Activated CD4-positive, alpha-beta T cell treated with anti-CD3 and anti-CD28 coated beads, Interleukin-2, amount 50 U/mL, for 16 hours (primary cell): ENCODE results near the gene RSU1.

ENCODE experiments used
- DNase-seq: peaks from one replicate; pipeline ENCODE4 v3.0.0-alpha.2; 2020

RSU1 gene

DNA sequence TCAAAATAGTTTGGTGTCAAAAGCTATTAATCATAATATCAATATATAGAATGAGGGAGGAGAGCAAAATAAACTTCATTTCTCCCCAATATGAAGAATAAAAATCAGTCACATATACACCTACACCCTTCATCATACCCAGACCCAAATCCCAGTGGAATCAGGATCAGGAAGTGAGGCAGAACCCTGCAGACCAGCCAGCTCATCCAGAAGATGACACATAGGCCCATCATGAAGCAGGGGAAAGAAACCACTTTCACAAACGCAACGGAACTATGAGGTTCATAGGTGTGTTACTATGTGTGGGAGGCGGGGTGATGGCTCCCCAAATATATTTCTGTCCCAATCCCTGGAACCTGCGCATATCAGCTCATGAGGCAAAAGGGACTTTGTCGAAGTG is 89.0 kb downstream of the RSU1 start:
- DNase-seq: no peak

DNA sequence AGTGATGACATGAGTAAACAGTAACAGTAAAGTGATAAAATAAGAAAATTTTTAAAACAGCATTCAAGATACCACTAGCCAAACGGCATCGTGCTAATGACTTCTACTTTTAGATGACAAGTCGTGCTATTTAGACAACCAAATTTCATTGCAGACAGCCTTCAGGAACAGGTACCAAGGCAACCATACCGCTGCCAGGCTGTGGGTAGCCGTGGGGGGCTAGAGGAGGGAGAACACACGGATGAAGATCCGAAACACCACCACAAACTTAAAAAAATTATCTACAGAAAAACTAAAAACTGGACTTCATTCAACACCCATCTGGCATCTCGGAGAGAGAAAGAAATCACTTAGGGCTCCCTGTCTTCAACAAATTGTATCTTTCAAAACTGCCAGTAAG is 89.6 kb downstream of the RSU1 start:
- DNase-seq: no peak

GRCh38 chr10:16724509-16724908 is 92.7 kb downstream of the RSU1 start:
- no peak for DNase-seq

- DNase-seq: no peak
Observed at GRCh38 chr10:16720812-16721211, 96.4 kb downstream of the RSU1 start.

GRCh38 chr10:16717622-16718395 is 99.4 kb downstream of the RSU1 start:
- DNase-seq: no peak

- no peak for DNase-seq
Observed at GRCh38 chr10:16716051-16716450, 101.2 kb downstream of the RSU1 start.

GRCh38 chr10:16713290-16713689 is 103.9 kb downstream of the RSU1 start:
- DNase-seq: no peak

- no peak for DNase-seq
Observed at GRCh38 chr10:16712883-16713282, 104.3 kb downstream of the RSU1 start.

DNA sequence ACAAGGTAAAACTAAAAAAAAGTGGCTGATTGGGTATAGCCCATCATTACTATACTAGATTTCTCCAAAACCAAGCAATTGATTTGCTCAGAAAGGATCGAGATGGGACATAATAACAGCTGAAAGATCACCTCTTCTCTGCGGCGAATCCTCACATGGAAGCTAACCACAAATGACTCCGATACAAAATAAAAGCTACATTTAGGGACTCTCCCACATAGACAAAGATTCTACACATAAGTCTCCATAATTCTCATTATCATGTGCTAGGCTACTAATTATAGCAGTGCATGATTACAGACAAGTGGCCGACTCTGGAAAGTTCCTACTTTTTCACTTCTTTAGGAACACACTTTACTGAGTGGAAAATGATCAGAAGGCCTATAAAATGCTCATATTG is 116.9 kb downstream of the RSU1 start:
- no peak for DNase-seq

DNA sequence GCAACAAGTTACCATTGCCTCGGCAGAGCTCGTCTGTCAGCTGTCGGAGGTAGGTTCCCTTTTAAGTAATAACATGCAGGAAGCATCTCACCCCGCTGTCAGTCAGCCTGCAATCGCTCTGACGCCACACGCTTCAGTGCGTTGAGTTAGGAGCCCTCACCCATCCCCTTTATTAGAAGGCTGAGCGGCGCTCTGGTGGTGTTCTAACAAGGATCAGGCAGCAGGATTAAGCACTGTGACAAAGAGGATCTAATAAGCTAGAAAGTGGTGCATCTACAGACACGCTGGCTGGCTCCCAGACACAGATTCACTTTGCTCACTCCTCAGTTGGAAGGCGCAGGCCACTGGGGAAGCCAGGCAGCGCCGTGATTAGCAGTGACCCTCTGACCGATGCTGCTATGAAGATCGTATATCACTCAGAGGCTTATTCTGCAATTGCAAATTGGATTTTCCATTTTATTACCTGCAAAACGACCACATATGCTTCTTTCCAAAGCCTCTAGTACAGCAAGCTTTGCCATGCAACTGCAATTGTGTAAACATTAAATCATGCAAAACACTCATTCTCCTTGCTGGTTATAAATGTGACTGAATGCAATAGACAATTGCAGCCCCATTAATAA is 117.7 kb downstream of the RSU1 start:
- no peak for DNase-seq

DNA sequence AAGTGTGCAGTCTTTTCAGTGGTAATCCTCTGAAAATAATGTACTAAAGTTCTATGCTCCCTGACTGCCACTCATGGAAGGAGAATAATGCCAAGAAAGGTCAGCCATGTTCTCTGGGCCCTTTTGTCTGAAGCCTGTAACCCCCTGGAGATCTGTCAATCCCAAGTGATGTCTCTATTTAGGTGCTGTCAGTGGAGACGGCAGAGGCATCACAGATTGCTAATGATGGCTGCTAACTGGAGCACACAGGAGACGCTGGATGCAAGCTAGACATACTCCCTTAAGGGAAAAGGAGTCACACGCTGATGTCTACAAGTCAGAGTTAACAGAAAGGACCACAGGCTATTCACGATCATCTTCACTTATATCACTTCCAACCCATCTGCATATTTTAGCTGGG is 118.8 kb downstream of the RSU1 start:
- DNase-seq: no peak

DNA sequence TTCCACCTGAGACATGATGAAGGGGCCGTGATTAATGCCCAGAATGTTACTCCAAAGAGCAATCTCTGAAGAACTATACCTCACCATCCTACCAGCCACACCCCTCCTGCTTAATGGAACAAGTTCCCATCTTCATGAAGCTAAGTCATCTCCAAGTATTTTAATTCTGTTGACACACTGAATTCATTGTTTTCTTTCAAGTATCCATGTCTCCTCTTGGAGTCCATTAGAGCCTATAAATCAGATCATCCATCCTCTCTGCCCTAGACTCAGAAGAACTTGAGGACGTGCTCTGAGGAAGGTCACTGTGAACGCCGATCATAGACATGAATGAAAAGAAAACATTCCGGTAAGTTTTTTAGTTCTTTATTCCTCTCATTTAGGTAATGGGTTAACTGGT is 126.8 kb downstream of the RSU1 start:
- no peak for DNase-seq

GRCh38 chr10:16689696-16690095 is 127.5 kb downstream of the RSU1 start:
- no peak for DNase-seq

GRCh38 chr10:16689227-16689626 is 128.0 kb downstream of the RSU1 start:
- no peak for DNase-seq

DNA sequence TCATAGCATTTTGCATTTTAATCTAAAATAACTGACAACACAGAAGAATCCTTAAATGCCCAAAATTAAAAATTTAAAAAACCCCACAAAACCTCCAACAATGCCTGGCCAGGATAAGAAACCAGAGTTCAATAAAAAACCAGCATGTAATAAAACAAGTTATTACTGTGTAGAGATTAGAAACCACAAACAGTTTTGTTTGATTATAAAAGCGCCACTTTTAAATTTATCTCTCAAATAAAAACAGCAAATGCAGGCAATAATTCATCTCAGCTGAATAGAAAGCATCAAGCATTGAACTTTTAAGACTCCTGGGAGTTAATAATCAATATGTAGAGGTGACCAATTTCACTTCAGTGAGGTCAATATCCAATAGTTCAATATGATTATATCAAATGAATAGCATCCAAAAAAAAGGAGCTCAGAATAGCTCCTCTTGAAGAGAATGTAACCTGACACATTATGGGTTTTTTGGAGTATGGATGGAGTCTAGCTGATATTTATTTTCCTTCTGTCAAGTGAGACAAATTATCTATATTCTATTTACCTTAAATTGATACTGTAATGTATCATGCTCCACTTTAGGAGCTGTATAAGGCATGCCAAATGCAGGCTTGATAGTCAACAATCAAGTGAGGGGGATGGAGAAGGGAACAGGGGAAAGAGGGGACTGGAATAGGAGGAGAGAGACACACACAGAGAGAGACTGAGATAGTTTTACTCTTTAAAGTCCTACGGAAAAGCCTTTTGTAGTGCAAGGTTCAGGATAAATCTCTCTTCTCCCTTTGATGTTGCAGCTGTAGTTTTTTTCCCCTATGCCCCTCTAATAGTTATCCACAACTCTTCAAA is 130.9 kb downstream of the RSU1 start:
- DNase-seq: no peak

DNA sequence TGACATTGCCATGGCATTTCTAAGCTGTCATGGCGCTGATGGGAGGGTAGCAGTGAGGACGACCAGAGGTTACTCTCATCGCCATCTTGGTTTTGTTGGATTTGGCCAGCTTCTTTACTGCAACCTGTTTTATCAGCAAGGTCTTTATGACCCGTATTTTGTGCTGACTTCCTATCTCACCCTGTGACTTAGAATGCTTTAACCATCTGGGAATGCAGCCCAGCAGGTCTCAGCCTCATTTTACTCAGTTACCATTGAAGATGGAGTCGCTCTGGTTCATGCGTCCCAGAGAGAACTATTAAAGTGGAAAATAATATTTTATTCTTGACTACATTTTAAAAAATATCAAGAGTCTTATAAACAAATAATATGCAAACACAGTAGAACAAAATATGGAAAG is 131.7 kb downstream of the RSU1 start:
- no peak for DNase-seq

DNA sequence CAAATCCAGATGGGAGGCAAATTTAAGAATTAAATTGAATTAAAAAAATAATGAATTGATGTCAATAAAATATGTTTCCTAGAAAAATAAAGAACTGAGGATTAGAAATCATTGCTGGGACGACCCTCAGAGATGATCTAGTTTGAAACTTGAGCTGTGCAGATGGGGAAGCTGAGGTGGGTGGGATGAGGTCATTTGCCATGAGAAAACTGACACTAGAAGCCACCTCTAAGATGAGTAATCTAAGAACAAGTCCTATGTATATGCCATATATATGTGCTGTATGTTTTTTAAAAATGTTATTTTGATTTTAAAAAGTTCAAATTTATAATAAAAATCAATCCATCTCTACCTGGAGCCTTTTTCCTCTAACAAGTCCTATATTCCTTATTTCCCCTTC is 135.7 kb downstream of the RSU1 start:
- no peak for DNase-seq

- DNase-seq: no peak
Observed at GRCh38 chr10:16679511-16679910, 137.7 kb downstream of the RSU1 start.

DNA sequence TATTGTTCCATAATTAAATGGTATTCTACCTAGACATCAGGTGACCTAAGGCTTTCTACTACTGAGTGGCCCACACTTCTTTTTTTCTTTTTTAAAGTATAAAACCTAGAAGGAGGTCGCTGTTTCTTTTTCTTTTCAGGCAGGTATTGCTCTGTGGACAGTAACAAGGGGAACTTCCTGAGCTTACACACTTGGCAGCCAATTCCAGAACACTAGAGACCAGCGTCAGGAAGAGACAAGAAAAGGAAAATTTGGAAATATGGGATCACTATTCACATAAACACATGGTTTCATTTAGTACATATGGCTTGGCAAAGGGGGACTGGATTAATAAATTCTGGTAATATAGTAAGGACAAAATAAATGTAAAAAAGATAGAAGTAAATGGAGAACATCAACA is 141.9 kb downstream of the RSU1 start:
- no peak for DNase-seq

- no peak for DNase-seq
Observed at GRCh38 chr10:16674147-16674703, 143.0 kb downstream of the RSU1 start.

DNA sequence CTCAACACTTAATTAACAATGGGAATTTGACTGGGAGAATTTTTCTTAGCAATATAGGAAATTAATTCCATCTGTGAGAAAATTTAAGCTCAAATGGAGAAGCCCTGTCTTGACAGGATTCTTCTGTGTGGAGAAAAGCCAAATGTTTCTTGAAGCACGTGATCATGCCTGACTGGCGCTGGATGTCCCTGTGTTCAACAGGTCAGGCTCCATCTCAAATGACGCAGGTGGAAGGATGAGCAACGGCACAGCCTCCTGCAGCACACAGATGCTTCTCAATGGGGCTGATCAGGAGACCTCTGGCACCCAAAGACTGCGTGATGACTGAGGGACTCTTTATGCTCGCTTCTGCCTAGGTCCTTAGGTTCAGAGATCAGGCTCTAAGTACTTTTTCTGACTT is 143.8 kb downstream of the RSU1 start:
- DNase-seq: no peak

DNA sequence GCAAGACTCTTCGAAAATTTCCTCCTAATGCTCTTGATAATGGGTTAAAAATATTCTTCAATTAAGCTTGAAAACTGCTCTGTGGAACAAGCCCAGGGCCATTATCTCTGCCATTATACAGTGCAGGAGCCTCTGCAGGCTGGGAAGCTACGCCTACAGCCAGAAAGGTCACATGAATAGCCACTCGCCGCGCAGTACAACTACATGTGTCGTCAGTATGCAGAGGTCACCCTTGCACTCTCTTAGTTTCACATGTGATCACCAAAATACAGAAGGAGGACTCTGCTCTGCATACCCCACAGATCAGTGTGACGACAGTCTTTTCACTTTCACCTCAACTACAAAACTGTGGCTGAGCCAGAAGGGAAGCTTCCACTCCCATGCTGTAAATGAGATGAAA is 153.8 kb downstream of the RSU1 start:
- no peak for DNase-seq

DNA sequence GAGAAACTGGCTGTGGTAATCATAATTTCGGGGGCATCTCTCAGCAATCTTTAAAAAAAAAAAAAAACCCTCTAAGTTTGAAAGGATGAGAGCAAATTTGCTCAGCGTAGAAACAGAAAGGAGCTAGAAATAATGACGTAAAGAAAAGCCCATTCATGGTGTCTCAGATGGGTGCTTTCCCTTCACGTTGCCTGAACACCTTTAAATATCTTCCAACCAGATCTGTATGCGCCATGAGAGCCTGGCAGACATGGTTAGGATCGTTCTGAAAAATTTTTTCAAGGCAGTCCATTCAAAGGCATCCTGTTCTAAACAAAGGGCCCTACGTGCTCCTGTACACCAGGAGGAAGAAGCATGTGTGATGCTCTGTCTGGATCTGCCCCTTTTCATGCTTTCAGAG is 154.3 kb downstream of the RSU1 start:
- DNase-seq: no peak

DNA sequence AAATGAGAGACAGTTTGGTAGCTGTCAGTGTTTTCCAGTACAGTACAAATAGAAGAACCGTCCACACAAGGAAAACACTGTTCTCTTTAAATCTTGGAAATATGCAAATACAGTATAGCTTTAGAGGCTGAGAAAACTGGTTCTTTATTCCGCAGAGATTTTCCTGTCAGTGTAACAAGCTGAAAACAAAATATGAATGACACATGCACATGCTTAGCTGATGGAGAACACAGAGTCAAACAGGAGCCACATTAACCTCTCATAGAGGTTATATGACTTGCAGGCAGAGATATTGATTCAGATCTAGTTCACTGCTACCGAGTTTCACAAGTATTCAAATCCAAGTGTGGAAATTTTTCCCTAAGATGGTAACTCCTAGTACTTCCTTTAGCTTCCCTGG is 160.3 kb downstream of the RSU1 start:
- DNase-seq: no peak
